Prostate gland (tissue), 2 donors: Measurements from ENCODE around the gene ADGRB3. TPM values are rescaled to one million over a fixed set of nuclear protein-coding genes. Genes with fewer than 3 reads are reported as not detected.
"Not testable (repeated sequence)": the region's sequence is repeated elsewhere in the genome, so short reads cannot be mapped to it uniquely, and the experiment has no call there.

Source experiments
- DNase-seq: peaks from one replicate; pipeline ENCODE4 v3.0.0-alpha.2; 2019; ENCODE audit warnings: low spot score
- H3K27ac ChIP-seq, 2 donors: fragments of 200-600 bp; sonication (generic); 2 replicates each; pipeline ENCODE4 v1.5.1; 2017 to 2019
- H3K27me3 ChIP-seq: fragments of 200-600 bp; sonication (generic); replicated peaks from 2 replicates; pipeline ENCODE4 v1.5.1; 2019; ENCODE audit not compliant: insufficient read depth
- H3K36me3 ChIP-seq, 2 donors: fragments of 200-600 bp; sonication (generic); 1 replicate in 1 of 2; 2 replicates in 1 of 2; pipeline versions ENCODE4 v1.5.1 to v1.8.1; 2017 to 2019
- H3K4me1 ChIP-seq: fragments of 200-600 bp; sonication (generic); replicated peaks from 2 replicates; pipeline ENCODE4 v1.5.1; 2019
- H3K4me3 ChIP-seq, 2 donors: fragments of 200-600 bp; sonication (generic); 2 replicates each; pipeline ENCODE4 v1.5.1; 2017 to 2019
- H3K9me3 ChIP-seq: fragments of 200-600 bp; sonication (generic); 2 replicates; pipeline ENCODE4 v1.5.1; 2017
- POLR2A ChIP-seq: fragments of 450-650 bp; IDR thresholded peaks from one replicate; pipeline ENCODE4 v1.6.1; 2016; ENCODE audit warnings: antibody characterized with exemption, mild to moderate bottlenecking
- POLR2AphosphoS5 ChIP-seq: sonication (generic); formaldehyde crosslinking; IDR thresholded peaks from one replicate; pipeline ENCODE4 v1.6.1; 2017; ENCODE audit warnings: antibody characterized with exemption
- WGBS: methylation state at CpG from one replicate; pipeline ENCODE4 v1.1.5; 2018; 5-methylcytosine and 5-hydroxymethylcytosine counted together
- intact Hi-C: fragments of 100-400 bp; cut with DNase I; formaldehyde crosslinking; loops from one replicate; pipeline ENCODE4 v1.14.2; 2022
- total RNA-seq, 2 donors: library from RNA; depleted of rRNA; stranded (reverse); fragments of >200 nt; gene quantifications; one replicate each; pipeline ENCODE4 v1.1.0, GENCODE V29; 2016
- TF ChIP-seq, protein P1 (sequence below), 4 experiments: fragments of 200-600 bp in 2 of 4; fragments of 450-650 bp in 2 of 4; sonication (generic) in 2 of 4; IDR thresholded peaks; 1 replicate in 3 of 4; 2 replicates in 1 of 4; pipeline ENCODE4 v1.5.1; 2016 to 2019; ENCODE audit warnings: antibody characterized with exemption in 4 of 4, mild to moderate bottlenecking in 2 of 4, moderate library complexity in 2 of 4

ADGRB3 gene
- total RNA-seq, 2 donors from 2014 or later, result 0.59 to 3.1 TPM

DNA sequence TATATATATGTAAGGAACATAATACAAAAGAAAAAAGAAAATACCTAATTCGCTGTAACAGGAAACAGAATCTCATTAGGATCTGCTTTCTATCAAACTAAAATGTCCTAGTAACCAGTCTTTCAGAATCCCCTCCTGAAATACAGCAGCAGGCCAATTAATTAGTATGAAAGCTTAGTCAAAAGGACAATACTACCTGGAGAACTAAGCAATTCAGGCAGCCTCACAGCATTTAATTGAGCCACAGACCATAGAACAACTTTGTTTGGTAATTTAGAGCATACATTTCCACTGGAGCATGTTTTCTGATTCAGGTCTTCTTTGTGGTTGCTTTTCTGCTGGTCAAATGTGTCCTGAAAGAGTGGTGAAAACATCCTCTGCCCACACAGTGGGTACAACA, 645.8 kb downstream of the ADGRB3 start:
- Histone ChIP-seq H3K36me3 (no peaks in the 10 kb centered on the region), H3K4me1 (no peaks in the 10 kb centered on the region), H3K9me3 (no peaks in the 10 kb centered on the region), H3K4me3 (no peak overlapping the region), H3K27me3 (no peaks in the 10 kb centered on the region), H3K27ac (no peak overlapping the region)
- DNase-seq, result no peak
- WGBS, result 74% methylated on average over 1 of the region's 1 CpG
- no peak for TF ChIP-seq POLR2A
- TF ChIP-seq, protein P1, sequence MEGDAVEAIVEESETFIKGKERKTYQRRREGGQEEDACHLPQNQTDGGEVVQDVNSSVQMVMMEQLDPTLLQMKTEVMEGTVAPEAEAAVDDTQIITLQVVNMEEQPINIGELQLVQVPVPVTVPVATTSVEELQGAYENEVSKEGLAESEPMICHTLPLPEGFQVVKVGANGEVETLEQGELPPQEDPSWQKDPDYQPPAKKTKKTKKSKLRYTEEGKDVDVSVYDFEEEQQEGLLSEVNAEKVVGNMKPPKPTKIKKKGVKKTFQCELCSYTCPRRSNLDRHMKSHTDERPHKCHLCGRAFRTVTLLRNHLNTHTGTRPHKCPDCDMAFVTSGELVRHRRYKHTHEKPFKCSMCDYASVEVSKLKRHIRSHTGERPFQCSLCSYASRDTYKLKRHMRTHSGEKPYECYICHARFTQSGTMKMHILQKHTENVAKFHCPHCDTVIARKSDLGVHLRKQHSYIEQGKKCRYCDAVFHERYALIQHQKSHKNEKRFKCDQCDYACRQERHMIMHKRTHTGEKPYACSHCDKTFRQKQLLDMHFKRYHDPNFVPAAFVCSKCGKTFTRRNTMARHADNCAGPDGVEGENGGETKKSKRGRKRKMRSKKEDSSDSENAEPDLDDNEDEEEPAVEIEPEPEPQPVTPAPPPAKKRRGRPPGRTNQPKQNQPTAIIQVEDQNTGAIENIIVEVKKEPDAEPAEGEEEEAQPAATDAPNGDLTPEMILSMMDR (IDR thresholded peaks at IDR 0.05), result no peak
- intact Hi-C loops, result no loop called here

DNA sequence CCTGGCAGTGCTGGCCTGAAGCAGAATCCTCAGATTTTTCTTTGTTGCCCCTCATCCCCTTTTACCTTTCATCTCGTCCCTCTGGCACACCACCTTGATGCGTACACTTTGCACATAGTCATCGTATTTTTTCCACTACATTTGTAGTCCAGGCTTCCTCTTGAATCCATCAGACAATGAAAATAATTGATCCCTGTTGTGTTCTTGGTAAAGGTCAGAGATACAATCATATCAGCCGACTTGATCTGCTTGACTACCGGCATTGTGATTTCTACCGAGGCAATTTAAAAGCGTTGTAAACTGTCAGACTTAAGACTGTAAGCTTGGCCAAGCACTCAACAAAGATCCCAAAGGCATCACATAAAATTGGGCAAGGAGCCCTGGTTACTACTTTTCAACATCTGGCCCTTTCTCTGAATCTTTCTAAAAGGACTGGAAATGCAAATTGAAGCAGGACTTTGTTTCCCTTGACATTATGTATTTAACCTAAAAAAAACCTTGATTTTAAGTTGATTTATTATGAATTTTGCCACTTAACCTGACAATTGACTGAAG, 649.2 kb downstream of the ADGRB3 start:
- 26% methylated on average over 7 of the region's 7 CpGs for WGBS
- Histone ChIP-seq H3K27me3 (no peaks in the 10 kb centered on the region), H3K4me3 (no peak overlapping the region), H3K27ac (no peak overlapping the region), H3K36me3 (no peaks in the 10 kb centered on the region), H3K9me3 (no peaks in the 10 kb centered on the region), H3K4me1 (no peaks in the 10 kb centered on the region)
- intact Hi-C loops, result no loop called here
- TF ChIP-seq, protein P1 (IDR thresholded peaks at IDR 0.05), result no peak
- TF ChIP-seq POLR2AphosphoS5 (no peak), POLR2A (no peak)
- no peak for DNase-seq

DNA sequence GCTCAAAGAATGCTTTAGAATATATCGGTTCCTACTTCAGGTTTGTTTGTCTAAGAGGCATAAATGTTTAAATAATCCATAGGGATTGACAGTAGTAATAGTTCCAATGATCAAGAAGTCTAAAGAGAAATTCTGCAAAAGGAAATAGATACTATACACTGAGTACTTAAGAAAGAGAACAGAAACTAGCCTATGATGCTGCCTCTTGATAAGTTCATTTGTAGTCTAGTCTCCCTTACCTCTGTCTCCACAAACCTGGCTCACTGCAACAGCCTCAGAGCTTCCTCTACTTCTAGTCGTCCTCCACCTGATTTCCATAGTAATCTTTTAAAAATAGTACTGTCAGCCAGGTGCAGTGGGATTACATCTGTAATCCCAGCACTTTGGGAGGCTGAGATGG, 650.0 kb downstream of the ADGRB3 start:
- Histone ChIP-seq H3K27ac (no peak overlapping the region), H3K27me3 (no peaks in the 10 kb centered on the region), H3K4me1 (no peaks in the 10 kb centered on the region), H3K36me3 (no peaks in the 10 kb centered on the region), H3K9me3 (no peaks in the 10 kb centered on the region), H3K4me3 (no peak overlapping the region)
- DNase-seq, result no peak
- TF ChIP-seq, protein P1 (IDR thresholded peaks at IDR 0.05), result no peak
- TF ChIP-seq POLR2A (no peak), POLR2AphosphoS5 (no peak)
- 74% methylated on average over 2 of the region's 2 CpGs for WGBS
- intact Hi-C loops, result no loop called here

DNA sequence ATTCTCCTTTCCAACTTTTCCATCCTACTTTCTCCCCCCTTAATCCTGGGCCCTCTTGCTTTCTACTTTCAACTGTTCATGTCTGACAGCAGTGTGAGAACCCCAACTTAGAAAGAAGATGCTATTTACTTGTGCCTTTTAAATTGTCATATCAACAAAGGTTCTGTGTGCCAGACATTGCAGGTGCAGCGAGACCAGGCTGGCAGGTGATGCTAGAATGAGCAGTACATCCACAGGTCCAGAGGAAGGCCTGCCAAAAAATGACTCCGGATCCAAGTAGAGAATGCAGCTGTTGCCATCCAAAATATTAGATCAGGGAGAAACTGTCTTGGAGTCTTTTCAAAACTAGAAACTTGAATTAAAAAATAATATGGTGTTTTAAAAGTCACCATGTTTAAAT, 651.2 kb downstream of the ADGRB3 start:
- Histone ChIP-seq H3K27me3 (no peaks in the 10 kb centered on the region), H3K36me3 (no peaks in the 10 kb centered on the region), H3K4me3 (no peak overlapping the region), H3K9me3 (no peaks in the 10 kb centered on the region), H3K27ac (no peak overlapping the region), H3K4me1 (no peaks in the 10 kb centered on the region)
- 70% methylated on average over 2 of the region's 2 CpGs for WGBS
- intact Hi-C loops, result no loop called here
- no peak for DNase-seq
- TF ChIP-seq POLR2AphosphoS5 (no peak), POLR2A (no peak)
- TF ChIP-seq, protein P1 (IDR thresholded peaks at IDR 0.05), result no peak

DNA sequence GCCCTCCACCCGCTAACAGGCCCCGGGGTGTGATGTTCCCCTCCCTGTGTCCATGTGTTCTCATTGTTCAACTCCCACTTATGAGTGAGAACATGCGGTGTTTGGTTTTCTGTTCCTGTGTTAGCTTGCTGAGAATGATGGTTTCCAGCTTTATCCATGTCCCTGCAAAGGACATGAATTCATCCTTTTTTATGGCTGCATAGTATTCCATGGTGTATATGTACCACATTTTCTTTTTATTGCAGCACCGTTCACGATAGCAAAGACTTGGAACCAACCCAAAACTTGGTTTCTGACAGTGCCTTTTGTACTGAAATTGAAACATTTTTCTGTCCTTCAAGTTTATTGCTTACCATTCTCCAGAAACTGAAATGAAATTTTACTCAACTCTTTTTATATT, 653.1 kb downstream of the ADGRB3 start:
- H3K27ac ChIP-seq, H3K4me3 ChIP-seq, H3K36me3 ChIP-seq, H3K4me1 ChIP-seq, intact Hi-C loops, H3K27me3 ChIP-seq, H3K9me3 ChIP-seq, DNase-seq: not testable (repeated sequence)
- WGBS, result 89% methylated on average over 5 of the region's 5 CpGs
